Lower lobe of right lung (tissue), 2 donors: ENCODE results near the gene APOO. TPM values are rescaled to one million over a fixed set of nuclear protein-coding genes. Genes with fewer than 3 reads are reported as not detected.

Experiments
- ATAC-seq, 2 donors: fragments of 200-7000 bp; cut with Tn5 transposase; one replicate each; pipeline ENCODE4 v1.9.1; 2020 to 2022; ENCODE audit warnings: mild to moderate bottlenecking in 2 of 2, moderate library complexity in 2 of 2
- DNase-seq: peaks from one replicate; pipeline ENCODE4 v3.0.0-alpha.2; 2020
- H3K27ac ChIP-seq: fragments of 200-600 bp; one replicate; pipeline ENCODE4 v1.8.0; 2022
- H3K27me3 ChIP-seq: fragments of 200-600 bp; one replicate; pipeline ENCODE4 v1.8.0; 2022; ENCODE audit warnings: low read depth
- H3K36me3 ChIP-seq: fragments of 200-600 bp; one replicate; pipeline ENCODE4 v1.8.0; 2022; ENCODE audit warnings: mild to moderate bottlenecking
- H3K4me1 ChIP-seq: fragments of 200-600 bp; one replicate; pipeline ENCODE4 v1.8.0; 2022
- H3K4me3 ChIP-seq: fragments of 200-600 bp; one replicate; pipeline ENCODE4 v1.8.0; 2022; ENCODE audit warnings: mild to moderate bottlenecking
- H3K9me3 ChIP-seq: fragments of 200-600 bp; one replicate; pipeline ENCODE4 v1.8.0; 2022
- intact Hi-C: fragments of 100-400 bp; cut with DNase I; formaldehyde crosslinking; loops from one replicate; pipeline ENCODE4 v1.11.0; 2022
- total RNA-seq: library from RNA; stranded (reverse); fragmentation: NEBNext Ultra II Directional; extraction: Animal tissue kit (Norgen Biotek cat#: 25700); gene quantifications from one replicate; pipeline ENCODE4 v1.2.1, GENCODE V29; 2021
- TF ChIP-seq, protein P1 (sequence below): fragments of 200-600 bp; IDR thresholded peaks from one replicate; pipeline ENCODE4 v1.8.0; 2022; ENCODE audit warnings: antibody characterized with exemption, mild to moderate bottlenecking
- donor health status: DM: no; HTN: yes; CAD: no; lungs with severe emphysema.

The APOO gene
- total RNA-seq, 1 donor from 2014 or later = 15.9 TPM

DNA sequence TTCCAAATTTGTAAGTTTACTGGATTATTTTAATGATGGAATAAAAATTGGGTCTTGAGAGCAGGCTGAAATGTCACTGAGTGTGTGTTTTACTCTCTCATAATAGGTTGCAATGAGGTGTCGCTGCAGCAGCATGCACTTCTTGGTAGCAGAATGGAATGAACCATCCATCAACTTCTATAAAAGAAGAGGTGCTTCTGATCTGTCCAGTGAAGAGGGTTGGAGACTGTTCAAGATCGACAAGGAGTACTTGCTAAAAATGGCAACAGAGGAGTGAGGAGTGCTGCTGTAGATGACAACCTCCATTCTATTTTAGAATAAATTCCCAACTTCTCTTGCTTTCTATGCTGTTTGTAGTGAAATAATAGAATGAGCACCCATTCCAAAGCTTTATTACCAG, 122.2 kb downstream of the APOO start:
- no peak for DNase-seq
- TF ChIP-seq, protein P1, sequence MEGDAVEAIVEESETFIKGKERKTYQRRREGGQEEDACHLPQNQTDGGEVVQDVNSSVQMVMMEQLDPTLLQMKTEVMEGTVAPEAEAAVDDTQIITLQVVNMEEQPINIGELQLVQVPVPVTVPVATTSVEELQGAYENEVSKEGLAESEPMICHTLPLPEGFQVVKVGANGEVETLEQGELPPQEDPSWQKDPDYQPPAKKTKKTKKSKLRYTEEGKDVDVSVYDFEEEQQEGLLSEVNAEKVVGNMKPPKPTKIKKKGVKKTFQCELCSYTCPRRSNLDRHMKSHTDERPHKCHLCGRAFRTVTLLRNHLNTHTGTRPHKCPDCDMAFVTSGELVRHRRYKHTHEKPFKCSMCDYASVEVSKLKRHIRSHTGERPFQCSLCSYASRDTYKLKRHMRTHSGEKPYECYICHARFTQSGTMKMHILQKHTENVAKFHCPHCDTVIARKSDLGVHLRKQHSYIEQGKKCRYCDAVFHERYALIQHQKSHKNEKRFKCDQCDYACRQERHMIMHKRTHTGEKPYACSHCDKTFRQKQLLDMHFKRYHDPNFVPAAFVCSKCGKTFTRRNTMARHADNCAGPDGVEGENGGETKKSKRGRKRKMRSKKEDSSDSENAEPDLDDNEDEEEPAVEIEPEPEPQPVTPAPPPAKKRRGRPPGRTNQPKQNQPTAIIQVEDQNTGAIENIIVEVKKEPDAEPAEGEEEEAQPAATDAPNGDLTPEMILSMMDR = no peak
- H3K27me3 ChIP-seq = no peaks in the 10 kb centered on the region
- peak overlapping the region; percentile 64 for H3K4me3 ChIP-seq
- intact Hi-C loops = loop anchor here (10.0 kb wide), 1 partner anchor 119 kb away; the partner anchor contains the start of genes APOO and CXorf58
- H3K9me3 ChIP-seq = no peaks in the 10 kb centered on the region
- H3K36me3 ChIP-seq = peaks cover 14% of the 10 kb centered on the region
- ATAC-seq = no peak
- peak overlapping the region; percentile 95 for H3K27ac ChIP-seq
- peaks cover 9% of the 10 kb centered on the region for H3K4me1 ChIP-seq

DNA sequence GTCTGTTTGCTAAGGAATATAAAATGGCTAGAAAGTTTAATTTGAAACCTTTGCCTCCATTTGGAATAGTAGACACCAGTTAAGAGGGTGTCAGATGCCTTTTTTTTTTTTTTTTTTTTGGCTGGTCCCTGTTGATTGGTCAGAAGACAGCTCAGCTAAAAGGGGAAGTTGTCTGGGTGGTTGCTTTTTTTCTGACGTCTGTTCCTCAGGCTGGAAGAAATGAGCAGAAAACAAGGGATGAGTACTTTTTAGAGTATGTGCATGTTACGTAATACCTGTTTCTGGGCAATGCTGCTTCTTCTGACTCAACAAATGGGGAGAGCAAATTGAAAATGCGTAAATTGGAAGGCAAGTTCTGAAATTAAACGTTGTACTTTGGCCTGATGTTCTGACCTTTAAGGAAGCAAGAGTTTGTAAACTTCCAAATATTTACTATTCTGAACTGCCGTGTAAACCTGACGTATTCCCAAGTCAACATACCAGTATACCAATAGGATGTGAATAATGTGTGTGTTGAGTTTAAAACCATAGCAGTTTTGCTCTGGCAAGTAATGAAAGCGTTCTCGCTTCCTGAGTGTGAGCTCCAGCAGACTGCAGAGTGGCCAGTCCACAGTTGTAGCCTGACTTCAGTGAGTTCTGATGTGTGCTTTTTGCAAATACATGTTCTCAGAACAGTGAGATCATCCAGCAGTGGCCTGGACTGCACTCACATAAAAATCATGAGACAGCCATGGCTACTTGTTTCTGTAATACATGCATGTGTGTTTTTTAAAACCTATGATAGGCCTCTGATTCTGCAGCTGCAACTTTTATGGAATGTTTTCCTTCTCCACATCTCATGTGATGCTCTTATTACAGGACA, 123.0 kb downstream of the APOO start:
- peaks cover 14% of the 10 kb centered on the region for H3K36me3 ChIP-seq
- peak overlapping the region; percentile 95 for H3K27ac ChIP-seq
- peak overlapping the region; percentile 64 for H3K4me3 ChIP-seq
- no peaks in the 10 kb centered on the region for H3K27me3 ChIP-seq
- intact Hi-C loops = loop anchor here (10.0 kb wide), 1 partner anchor 120 kb away; the partner anchor contains the start of genes APOO and CXorf58
- TF ChIP-seq, protein P1 = no peak
- H3K9me3 ChIP-seq = no peaks in the 10 kb centered on the region
- DNase-seq (no peak), ATAC-seq (no peak)
- H3K4me1 ChIP-seq = peaks cover 9% of the 10 kb centered on the region

DNA sequence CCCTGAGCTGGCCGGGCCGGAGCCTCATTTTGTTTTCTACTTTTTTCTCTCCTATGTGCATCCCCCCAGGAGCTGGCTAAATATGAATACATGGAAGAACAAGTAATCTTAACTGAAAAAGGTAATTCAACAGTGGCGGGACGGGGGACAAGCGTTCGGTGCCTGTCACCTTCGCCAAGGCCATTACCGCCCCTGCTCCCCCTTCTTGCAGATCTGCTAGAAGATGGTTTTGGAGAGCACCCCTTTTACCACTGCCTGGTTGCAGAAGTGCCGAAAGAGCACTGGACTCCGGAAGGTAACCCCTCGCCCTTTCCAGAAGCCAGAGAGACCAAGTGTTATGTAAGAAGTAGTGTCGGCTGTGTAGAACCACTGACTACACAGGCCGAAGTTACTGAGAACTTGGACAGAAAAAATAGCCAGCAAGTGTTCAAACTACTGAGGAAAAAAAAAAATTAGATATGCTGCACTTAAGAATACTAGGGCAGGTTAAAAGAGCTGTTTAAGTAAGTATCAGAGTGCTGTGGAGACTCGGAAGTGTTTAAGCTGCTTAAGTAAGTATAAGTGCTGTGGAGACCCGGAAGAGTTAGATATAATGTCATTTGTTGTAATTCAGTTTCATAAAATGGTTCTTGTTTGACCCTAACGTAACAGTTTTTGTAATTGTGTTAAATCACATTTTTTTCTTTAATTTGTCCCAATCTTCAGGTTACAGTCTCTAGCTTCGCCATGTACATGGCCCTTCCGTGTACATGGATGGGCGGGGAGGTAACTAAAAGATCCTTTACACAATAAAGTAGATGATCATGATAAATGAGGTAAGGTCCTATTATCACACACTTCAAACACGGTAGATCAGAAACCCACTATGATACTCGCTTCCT, 123.9 kb downstream of the APOO start:
- intact Hi-C loops = loop anchor here (10.0 kb wide), 1 partner anchor 121 kb away; the partner anchor contains the start of genes APOO and CXorf58
- H3K9me3 ChIP-seq = no peaks in the 10 kb centered on the region

More for the DNA sequence above, 123.9 kb downstream of the APOO start:
- Histone ChIP-seq H3K4me1 (peaks cover 9% of the 10 kb centered on the region), H3K27ac (peak overlapping the region; percentile 95), H3K27me3 (no peaks in the 10 kb centered on the region), H3K36me3 (peaks cover 14% of the 10 kb centered on the region), H3K4me3 (peak overlapping the region; percentile 64)
- TF ChIP-seq, protein P1 = no peak
- DNase-seq (no peak), ATAC-seq (peak in 1 of 2 donors; percentile 0)

Other genes with a start within 250 kb of the APOO start
- gene PRDX4, start 240.4 kb downstream of the APOO start, total RNA-seq = 39.7 TPM
- 45.9 TPM for gene ACOT9, start 164.7 kb downstream of the APOO start, total RNA-seq
- gene SAT1, start 124.8 kb downstream of the APOO start, total RNA-seq = 716 TPM
- 0.27 TPM for gene CXorf58, start 68 bp upstream of the APOO start, total RNA-seq
- 6.3 TPM for gene KLHL15, start 119.2 kb upstream of the APOO start, total RNA-seq
- gene EIF2S3, start 147.0 kb upstream of the APOO start, total RNA-seq = 174 TPM
- gene ZFX, start 241.8 kb upstream of the APOO start, total RNA-seq = 39.1 TPM